Suppressor macrophage (primary cell): ENCODE measurements around the gene C1S.
"Not testable (repeated sequence)": the region's sequence is repeated elsewhere in the genome, so short reads cannot be mapped to it uniquely, and the experiment has no call there.

Experiments
- DNase-seq, 4 experiments: peaks; one replicate each; pipeline ENCODE4 v3.0.0-alpha.2; 2020 to 2022

C1S gene

GRCh38 chr12:7046383-7047105 lies 14.0 kb upstream of the C1S start:
- no peak for DNase-seq

GRCh38 chr12:7047306-7047705 lies 13.2 kb upstream of the C1S start:
- peak; percentile 46 to 76 (median 65) for DNase-seq

GRCh38 chr12:7049445-7049951 lies 11.0 kb upstream of the C1S start:
- not testable (repeated sequence) for DNase-seq

GRCh38 chr12:7049973-7050372 lies 10.5 kb upstream of the C1S start:
- DNase-seq = not testable (repeated sequence)

- no peak for DNase-seq
Observed at GRCh38 chr12:7054925-7055324, 5.6 kb upstream of the C1S start.

GRCh38 chr12:7055736-7056135 lies 4.8 kb upstream of the C1S start:
- DNase-seq = not testable (repeated sequence)

GRCh38 chr12:7058163-7058845 lies 2.2 kb upstream of the C1S start:
- peak; percentile 69 to 87 (median 85) for DNase-seq

- DNase-seq = peak in 3 of 4 experiments; percentile 25 to 57 (median 55)
Observed at GRCh38 chr12:7058850-7059395, 1.6 kb upstream of the C1S start.

GRCh38 chr12:7059780-7060179 lies 738 bp upstream of the C1S start:
- no peak for DNase-seq

- DNase-seq = no peak
Observed at GRCh38 chr12:7061138-7061537, 620 bp downstream of the C1S start.

GRCh38 chr12:7061596-7061995 lies 1.1 kb downstream of the C1S start:
- no peak for DNase-seq

GRCh38 chr12:7064516-7064915 lies 4.0 kb downstream of the C1S start:
- DNase-seq = no peak

- no peak for DNase-seq
Observed at GRCh38 chr12:7065073-7065623, 4.6 kb downstream of the C1S start.

GRCh38 chr12:7066596-7066995 lies 6.1 kb downstream of the C1S start:
- DNase-seq = no peak

GRCh38 chr12:7067096-7067495 lies 6.6 kb downstream of the C1S start:
- no peak for DNase-seq

- peak in 2 of 4 experiments; percentile 21 to 27 for DNase-seq
Observed at GRCh38 chr12:7068240-7068993, 7.9 kb downstream of the C1S start.

- no peak for DNase-seq
Observed at GRCh38 chr12:7068994-7069346, 8.5 kb downstream of the C1S start.

- no peak for DNase-seq
Observed at GRCh38 chr12:7069386-7069785, 8.9 kb downstream of the C1S start.

- DNase-seq = no peak
Observed at GRCh38 chr12:7072035-7072434, 11.5 kb downstream of the C1S start.

- no peak for DNase-seq
Observed at GRCh38 chr12:7072554-7072953, 12.0 kb downstream of the C1S start.

- no peak for DNase-seq
Observed at GRCh38 chr12:7073946-7074345, 13.4 kb downstream of the C1S start.

- DNase-seq = no peak
Observed at GRCh38 chr12:7075518-7075917, 15.0 kb downstream of the C1S start.

- no peak for DNase-seq
Observed at GRCh38 chr12:7075939-7076338, 15.4 kb downstream of the C1S start.
